ENCODE data around the gene PRRC2A.
A peak's percentile ranks its signal among the peaks of the same experiment; 100 is the strongest.

Gene PRRC2A

DNA sequence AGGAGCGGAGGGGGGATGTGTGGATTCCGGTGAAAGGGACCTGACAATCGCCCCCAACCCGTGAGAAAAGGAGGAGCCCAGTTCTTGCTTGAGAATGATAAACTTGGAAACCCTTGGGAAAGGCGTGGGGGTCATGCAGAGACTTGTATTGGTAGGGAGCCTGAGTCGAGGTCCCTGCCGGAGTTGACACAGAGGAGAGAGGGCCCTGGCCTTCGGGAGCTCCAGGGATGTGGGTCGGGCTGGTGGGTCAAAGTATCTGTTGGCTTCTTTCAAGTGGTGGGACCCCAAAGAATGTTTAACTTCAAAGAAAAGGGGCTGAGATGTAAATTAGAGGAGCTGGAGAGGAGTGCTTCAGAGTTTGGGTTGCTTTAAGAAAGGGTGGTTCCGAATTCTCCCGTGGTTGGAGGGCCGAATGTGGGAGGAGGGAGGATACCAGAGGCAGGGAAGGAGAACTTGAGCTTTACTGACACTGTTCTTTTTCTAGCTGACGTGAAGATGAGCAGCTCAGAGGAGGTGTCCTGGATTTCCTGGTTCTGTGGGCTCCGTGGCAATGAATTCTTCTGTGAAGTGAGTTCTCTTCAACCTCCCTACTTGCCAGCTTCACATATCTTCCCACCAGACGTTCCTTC is 45.9 kb downstream of the PRRC2A start:
- no peak for DNase-seq

DNA sequence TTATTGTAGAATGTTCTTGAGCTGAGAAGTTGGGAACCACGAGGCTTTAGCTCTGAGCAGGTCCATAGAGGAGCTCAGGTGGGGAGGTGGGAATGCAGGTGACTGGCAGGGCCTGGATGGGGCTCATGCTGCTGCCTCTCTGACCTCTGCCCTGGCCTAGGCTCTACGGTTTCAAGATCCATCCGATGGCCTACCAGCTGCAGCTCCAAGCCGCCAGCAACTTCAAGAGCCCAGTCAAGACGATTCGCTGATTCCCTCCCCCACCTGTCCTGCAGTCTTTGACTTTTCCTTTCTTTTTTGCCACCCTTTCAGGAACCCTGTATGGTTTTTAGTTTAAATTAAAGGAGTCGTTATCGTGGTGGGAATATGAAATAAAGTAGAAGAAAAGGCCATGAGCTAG is 49.2 kb downstream of the PRRC2A start, which contains the start of gene LY6G5B:
TSS of gene LY6G5B (plus strand) at position 301 of the 400 bp plus-strand sequence. CDS start 975 bp downstream, outside the sequence.
- no peak for DNase-seq

DNA sequence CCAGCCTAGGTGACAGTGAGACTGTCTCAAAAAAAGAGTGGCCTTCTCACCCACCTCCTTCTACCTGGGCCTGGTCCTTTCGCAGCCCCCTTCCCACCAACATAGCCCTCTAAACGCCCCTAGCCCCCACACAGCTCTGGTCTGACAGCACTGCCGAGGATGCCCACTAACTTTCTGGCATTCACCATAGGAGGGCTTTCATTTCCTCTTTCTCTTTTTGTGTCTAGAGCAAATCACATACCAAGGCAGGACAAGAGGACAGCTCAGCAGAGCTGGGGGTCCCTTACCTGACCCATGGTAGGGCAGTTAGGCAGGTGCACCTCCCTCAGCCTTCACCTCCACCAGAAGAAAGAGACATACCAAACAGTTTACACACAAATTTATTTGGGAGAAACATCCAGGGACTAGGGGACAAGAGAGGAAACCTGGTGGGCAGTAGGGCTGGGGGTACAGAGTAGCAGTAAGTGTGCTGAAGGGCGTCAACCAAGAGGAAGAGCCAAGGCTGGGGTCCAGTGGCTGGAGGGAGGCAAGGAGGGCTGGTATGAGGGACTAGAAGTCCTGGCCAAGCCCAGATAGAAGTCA is 55.9 kb downstream of the PRRC2A start:
- DNase-seq: no peak

DNA sequence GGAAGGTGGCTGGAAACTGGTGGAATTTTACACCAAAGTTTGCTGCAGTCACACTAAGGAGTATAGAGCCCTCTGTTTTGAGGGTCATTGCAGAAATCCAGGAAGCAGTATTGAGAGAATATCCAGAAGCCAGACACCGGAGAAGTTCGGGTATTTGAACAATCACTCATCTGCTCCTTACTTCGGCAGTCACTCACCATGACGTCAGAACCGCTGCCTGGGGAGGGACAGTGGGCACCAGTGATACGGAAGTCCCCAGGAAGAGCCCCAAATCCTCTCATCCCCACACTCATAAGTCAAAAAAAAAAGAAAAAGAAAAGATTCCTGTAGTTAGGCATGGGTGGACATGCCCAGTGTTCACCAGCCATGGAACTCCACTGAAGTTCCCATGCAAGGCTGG is 56.4 kb downstream of the PRRC2A start:
- no peak for DNase-seq

DNA sequence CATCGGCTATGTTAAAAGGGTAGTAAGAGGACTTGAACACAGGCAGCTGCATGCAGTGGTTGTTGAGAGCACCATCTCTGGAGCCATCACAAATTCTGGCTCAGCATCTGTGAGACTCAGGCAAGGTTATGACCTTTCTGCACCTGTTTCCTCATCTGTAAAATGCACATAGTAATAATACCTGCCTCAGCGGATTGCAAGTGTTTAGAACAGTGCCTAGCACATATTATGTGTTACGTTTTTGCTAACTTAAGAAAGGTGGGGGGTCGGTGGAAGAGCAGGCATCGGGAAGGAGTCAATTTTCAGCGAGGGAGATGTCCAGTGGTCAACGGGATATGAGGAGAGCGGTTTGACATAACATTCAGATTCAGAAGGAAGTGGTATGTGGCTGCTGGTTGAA is 57.4 kb downstream of the PRRC2A start:
- DNase-seq: no peak

DNA sequence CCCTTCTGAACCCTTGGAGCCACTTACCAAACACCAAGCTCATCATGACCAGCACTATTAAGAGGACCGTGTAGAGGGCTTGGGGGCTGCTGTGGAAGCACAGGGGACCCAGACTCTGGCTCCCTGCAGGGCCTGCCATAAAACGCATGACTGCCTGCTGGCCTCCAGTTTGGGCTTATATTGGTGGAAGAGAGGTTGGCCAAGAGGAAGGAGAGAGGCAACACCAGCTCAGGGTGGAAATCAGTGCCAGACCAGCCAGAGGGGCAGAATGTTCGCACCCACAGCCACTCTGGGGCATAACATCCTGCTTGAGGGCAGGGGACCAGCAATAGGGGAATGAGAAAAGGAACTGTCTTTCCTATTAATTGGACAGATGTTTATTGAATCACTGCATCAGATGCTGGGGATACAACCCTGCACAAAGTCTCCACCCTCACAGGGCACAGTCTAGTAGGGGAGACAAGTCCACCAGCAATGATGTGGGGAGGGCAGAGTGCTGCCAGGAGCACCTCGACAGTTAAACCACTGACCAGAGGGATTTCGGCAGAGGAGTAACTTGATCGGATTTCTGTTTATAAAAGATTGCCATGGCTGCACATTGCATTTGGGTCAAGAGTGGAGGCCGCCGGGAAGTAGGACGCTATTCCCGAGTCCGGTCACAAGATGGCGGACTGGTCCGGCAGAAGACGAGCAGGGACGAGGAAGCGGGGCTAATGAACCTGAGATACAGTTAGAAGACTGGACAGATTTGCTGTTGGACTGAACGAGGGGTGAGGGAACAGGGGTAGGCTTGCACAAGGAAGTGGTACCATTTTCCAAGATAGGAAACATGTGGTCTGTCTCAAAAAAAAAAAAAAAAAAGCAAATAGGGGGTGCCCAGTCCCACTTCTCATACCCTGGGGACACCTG is 60.0 kb downstream of the PRRC2A start, which contains the start of gene LY6G5C:
TSS of gene LY6G5C (minus strand) at position 842 of the 909 bp plus-strand sequence. CDS start at position 148, 694 bp downstream.
- DNase-seq: peak; percentile 85

DNA sequence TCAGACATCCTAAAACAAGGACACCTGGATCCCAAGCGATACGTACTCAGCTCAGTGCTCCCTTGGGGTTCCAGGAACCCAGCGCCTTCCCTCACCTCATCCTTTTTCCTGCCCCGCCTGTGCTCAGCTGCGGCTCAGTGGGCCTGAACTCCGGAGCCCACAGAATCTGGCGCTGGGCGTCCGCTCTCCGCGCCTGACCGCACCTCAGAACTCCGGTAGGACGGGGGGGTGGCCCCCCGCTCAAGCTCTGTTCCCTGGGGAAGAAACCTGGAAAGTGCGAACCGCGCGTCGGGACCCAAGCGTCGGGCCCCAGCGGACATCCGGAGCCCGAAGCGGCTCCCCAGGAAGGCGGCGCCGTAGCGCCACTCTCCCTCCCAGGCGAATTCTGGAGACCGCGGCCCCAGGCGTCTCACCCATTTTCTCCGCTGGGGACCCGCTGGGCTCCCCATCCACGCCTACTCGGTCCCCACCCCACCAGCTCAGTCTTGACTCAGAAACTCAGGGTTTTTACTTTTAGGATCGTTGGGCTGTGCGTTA is 60.7 kb downstream of the PRRC2A start:
- DNase-seq: no peak

DNA sequence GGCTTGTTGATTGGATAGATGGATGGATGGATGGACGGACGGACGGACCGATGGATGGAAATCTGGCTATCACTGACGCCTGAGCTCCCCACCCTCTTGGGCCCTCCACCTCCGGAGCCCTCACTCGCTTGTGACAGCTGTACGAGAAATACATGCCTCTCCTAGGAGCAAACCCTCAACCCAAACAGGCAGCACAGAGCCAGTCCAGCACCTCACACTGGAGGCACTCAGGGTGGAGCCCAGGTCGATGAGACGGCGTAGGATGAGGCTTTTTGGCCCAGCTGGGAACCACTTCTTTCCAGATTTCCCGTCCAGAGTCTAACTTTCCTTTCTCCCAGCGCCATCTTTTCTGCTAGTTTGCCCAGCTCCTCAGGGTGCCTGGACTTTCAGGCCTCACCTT is 63.1 kb downstream of the PRRC2A start:
- DNase-seq: no peak

DNA sequence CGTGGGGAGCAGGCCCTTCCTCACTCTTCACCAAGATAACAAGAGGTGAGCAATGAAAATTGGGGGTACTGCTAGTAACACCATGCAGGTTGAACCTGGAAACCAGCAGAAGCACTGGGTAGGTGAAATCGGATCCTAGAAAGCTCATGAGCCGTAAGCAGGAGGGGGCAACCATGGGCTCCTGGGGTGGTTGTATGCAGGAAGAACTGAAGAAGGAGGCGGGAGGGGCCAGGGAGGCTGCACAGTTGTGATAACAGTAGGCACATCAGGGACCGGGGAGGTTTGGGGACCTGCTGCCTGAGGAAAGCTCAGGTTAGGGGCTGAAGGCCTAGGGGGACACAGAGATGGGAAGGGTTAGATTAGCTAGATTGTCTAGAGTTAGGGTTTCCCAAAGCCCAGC is 66.0 kb downstream of the PRRC2A start:
- no peak for DNase-seq

DNA sequence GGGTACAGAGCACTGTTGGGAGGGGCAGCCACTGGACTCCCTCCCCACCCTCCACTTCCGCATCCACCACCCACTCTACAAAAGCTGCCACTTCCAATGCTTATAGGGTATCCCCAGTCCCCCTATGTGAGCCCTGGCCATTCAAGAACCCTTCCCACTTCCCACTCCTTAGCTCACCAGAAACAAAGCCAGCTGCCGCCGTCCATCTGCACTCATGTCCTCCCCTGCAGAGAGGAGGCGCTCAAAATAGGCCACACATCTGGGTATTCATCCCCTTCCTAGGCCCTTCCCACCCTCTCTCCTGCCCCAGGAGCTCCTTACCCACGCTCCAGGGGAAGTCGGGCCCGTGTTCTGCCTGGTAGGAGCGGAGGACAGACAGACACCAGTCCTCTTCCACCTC is 66.8 kb downstream of the PRRC2A start:
- DNase-seq: no peak

Data from NCI-H1105 treated with DMSO at 0.1 percent for 48 hours (cell line).